Hypothalamus (tissue), 51 donors: ENCODE measurements around the gene TAPT1.

Experiments
- DNase-seq, 51 donors: peaks; one replicate each; lab custom pipeline; 2025; lab: John Stamatoyannopoulos, UW

The TAPT1 gene

GRCh38 chr4:16111533-16111932 is 114.7 kb downstream of the TAPT1 start:
- DNase-seq, result no peak

- no peak for DNase-seq
Measured at GRCh38 chr4:16110661-16111290, 115.5 kb downstream of the TAPT1 start.
